Activated B cell treated with CpG ODN at 0.5 μM for 24 hours (primary cell): Measurements from ENCODE around the gene RBM24. TPM values are rescaled to one million over a fixed set of nuclear protein-coding genes. Genes with fewer than 3 reads are reported as not detected.
"Not testable (repeated sequence)": the region's sequence is repeated elsewhere in the genome, so short reads cannot be mapped to it uniquely, and the experiment has no call there.

ENCODE experiments used
- ATAC-seq: fragments of 200-7000 bp; cut with Tn5 transposase; one replicate; pipeline ENCODE4 v1.10.0; 2021; ENCODE audit warnings: low read depth, mild to moderate bottlenecking, moderate library complexity
- CTCF ChIA-PET: fragments of 350-600 bp; sonication (Branson Sonifier 250); formaldehyde crosslinking; loops from one replicate; lab custom pipeline; 2021; ENCODE audit warnings: antibody characterized with exemption; lab: Charles Lee
- POLR2A ChIA-PET: fragments of 350-600 bp; sonication (Branson Sonifier 250); formaldehyde crosslinking; loops from one replicate; lab custom pipeline; 2021; ENCODE audit warnings: antibody characterized with exemption; lab: Charles Lee
- DNase-seq: peaks from one replicate; pipeline ENCODE4 v3.0.0; 2022
- H3K27ac Mint-ChIP-seq: one replicate; pipeline ENCODE4 v1.8.0; 2020; ENCODE audit warnings: mixed read lengths
- H3K27me3 Mint-ChIP-seq: one replicate; pipeline ENCODE4 v1.8.0; 2021; ENCODE audit warnings: mixed read lengths
- H3K36me3 Mint-ChIP-seq: one replicate; pipeline ENCODE4 v1.8.0; 2021; ENCODE audit warnings: low read depth, mixed read lengths
- H3K4me1 Mint-ChIP-seq: one replicate; pipeline ENCODE4 v1.8.0; 2021; ENCODE audit warnings: mixed read lengths
- H3K4me3 Mint-ChIP-seq: one replicate; pipeline ENCODE4 v1.8.0; 2020; ENCODE audit warnings: mild to moderate bottlenecking, mixed read lengths
- H3K9me3 Mint-ChIP-seq: one replicate; pipeline ENCODE4 v1.8.0; 2020; ENCODE audit warnings: mixed read lengths
- CTCF ChIP-seq: fragments of 200-600 bp; IDR thresholded peaks from one replicate; pipeline ENCODE4 v1.8.0; 2022; ENCODE audit warnings: antibody characterized with exemption, mild to moderate bottlenecking
- intact Hi-C: fragments of 100-400 bp; cut with micrococcal nuclease; formaldehyde crosslinking; loops from one replicate; pipeline ENCODE4 v1.15.1; 2024
- total RNA-seq: library from RNA; stranded (reverse); gene quantifications from 2 replicates; pipeline ENCODE4 v1.2.3, GENCODE V29; 2022

The RBM24 gene
- total RNA-seq, 1 donor from 2014 or later: not detected

- no peak overlapping the region for H3K4me3 Mint-ChIP-seq
- CTCF ChIA-PET: no interaction called here
- H3K27me3 Mint-ChIP-seq: no peaks in the 10 kb centered on the region
- no peaks in the 10 kb centered on the region for H3K36me3 Mint-ChIP-seq
- no peaks in the 10 kb centered on the region for H3K9me3 Mint-ChIP-seq
- H3K27ac Mint-ChIP-seq: no peak overlapping the region
- DNase-seq (no peak), ATAC-seq (no peak)
- TF ChIP-seq CTCF: no peak
- intact Hi-C loops: no loop called here
- H3K4me1 Mint-ChIP-seq: no peaks in the 10 kb centered on the region
- POLR2A ChIA-PET: no interaction called here
Measured at GRCh38 chr6:17315262-17315661, 34.1 kb downstream of the RBM24 start.

DNA sequence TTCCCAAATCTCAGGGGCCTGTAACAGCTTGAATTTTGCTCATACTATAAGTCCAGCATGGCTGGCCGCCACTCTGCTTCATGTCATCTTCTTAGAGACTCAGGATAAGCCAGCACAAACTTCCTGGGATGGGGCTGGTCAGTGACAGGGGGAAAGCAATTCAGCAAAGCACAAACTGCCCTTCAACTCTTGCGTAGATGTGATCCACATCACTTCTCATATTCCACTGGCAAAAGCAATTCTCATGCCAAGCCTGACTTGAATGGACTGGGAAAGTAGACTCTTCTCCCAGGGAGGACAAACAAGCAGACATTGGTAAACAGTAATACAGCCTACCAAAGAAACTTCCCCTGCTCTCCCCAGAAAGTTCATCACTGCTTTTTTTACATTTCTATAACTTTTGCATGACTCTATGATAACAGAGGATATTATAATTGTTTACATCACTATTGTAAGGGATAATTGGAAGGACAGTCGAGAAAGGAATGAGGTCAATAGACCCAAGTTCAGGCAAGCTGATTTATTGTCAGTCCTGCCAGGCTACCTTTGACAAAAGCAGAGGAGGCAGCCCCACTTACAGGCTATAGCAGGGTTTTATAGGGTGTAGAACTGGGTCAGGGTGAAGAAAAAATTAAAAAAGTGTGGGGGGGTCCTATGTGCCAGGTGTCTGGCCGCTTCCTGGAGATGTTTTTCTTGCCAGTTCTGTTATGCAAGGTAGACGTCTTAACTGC lies 37.4 kb downstream of the RBM24 start:
- no peaks in the 10 kb centered on the region for H3K4me1 Mint-ChIP-seq
- POLR2A ChIA-PET: no interaction called here
- no peak for ATAC-seq
- TF ChIP-seq CTCF: no peak
- DNase-seq: no peak
- no peak overlapping the region for H3K4me3 Mint-ChIP-seq
- no peaks in the 10 kb centered on the region for H3K36me3 Mint-ChIP-seq
- H3K9me3 Mint-ChIP-seq: no peaks in the 10 kb centered on the region
- intact Hi-C loops: no loop called here
- CTCF ChIA-PET: no interaction called here
- no peaks in the 10 kb centered on the region for H3K27me3 Mint-ChIP-seq
- H3K27ac Mint-ChIP-seq: no peak overlapping the region

DNA sequence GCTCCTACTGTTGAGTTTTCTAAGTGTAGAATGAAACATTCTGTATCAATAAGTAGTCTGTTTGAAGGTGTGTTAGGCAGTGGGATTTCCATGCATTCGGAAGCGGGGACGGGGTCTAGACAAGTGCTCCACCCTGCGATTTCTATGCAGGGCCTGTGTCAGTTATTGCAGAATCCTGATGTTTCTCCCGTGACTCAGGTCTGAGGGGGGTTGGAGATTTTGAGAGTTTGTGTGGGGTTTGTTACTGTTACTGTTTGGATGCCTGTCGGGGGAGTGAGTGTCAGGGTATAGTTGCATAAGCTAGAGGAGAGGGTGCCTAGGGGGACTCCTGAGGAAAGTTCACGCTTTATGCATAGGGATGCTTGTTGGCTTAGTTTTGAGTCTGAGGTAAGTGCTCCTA lies 39.1 kb downstream of the RBM24 start:
- not testable (repeated sequence) for H3K4me3 Mint-ChIP-seq

DNA sequence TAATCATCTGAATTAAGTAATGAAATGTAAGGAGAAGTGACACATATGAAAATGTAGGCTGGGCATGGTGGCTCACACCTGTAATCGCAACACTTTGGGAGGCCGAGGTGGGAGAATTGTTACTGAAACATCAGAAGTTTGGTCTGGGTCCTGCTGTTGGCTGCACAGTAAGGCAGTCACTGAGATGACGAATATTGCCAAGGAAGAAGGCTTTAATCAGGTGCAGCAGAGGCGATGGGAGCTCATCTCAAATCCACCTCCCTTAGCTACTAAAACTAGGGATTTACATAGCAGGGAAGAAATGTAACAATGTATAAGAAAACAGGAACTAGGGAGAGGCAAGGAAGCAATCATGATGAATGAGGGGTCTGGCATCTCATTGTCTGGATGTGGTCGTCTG lies 50.1 kb downstream of the RBM24 start:
- Mint-ChIP-seq H3K27ac (no peak overlapping the region), H3K4me3 (no peak overlapping the region), H3K27me3 (no peaks in the 10 kb centered on the region), H3K36me3 (no peaks in the 10 kb centered on the region), H3K9me3 (peaks cover 10% of the 10 kb centered on the region), H3K4me1 (no peaks in the 10 kb centered on the region)
- ATAC-seq: no peak
- ChIA-PET POLR2A (no interaction called here), CTCF (no interaction called here)
- DNase-seq: no peak
- no peak for TF ChIP-seq CTCF
- intact Hi-C loops: no loop called here

More for the DNA sequence above, 39.1 kb downstream of the RBM24 start:
- ATAC-seq, H3K27me3 Mint-ChIP-seq, intact Hi-C loops, CTCF ChIA-PET, H3K27ac Mint-ChIP-seq, H3K4me1 Mint-ChIP-seq, H3K9me3 Mint-ChIP-seq, H3K36me3 Mint-ChIP-seq, DNase-seq, POLR2A ChIA-PET: not testable (repeated sequence)

DNA sequence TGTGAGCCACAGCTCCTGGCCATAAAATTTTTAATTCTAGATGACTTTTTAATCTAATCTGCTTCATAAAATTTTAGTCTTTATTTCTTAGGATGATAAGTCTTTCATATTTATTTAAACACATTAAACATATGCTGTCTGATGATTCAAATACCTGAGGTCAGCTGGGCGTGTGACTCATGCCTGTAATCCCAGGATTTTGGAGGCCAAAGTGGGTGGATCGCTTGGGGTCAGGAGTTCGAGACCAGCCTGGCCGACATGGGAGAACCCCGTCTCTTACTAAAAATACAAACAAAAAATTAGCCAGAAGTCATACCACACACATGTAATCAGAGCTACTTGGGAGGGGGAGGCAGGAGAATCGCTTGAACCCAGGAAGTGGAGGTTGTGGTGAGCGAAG lies 53.1 kb downstream of the RBM24 start:
- no peaks in the 10 kb centered on the region for H3K36me3 Mint-ChIP-seq
- H3K27ac Mint-ChIP-seq: no peak overlapping the region
- ATAC-seq: no peak
- ChIA-PET POLR2A (no interaction called here), CTCF (no interaction called here)
- H3K27me3 Mint-ChIP-seq: no peaks in the 10 kb centered on the region
- peaks cover 10% of the 10 kb centered on the region for H3K9me3 Mint-ChIP-seq
- no peaks in the 10 kb centered on the region for H3K4me1 Mint-ChIP-seq
- no peak for TF ChIP-seq CTCF
- H3K4me3 Mint-ChIP-seq: no peak overlapping the region
- intact Hi-C loops: no loop called here
- DNase-seq: no peak

DNA sequence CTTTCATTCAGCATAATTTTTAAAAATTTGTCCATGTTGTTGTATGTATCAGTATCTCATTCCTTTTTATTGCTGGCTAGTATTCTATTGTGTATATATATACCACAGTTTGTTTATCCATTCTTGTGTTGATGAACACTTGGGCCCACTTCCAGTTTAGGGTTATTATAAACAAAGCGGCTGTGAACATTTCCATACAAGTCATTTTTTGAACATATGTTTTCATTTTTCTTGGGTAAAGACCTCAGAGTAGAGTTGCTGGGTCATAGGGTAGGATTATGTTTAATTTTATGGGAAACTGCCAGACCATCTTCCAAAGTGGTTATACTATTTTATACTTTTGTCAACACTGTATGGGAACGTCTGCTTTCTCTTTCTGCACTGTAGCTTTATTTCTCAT lies 55.3 kb downstream of the RBM24 start:
- Mint-ChIP-seq H3K27ac (no peak overlapping the region), H3K4me1 (no peaks in the 10 kb centered on the region), H3K4me3 (no peak overlapping the region), H3K36me3 (no peaks in the 10 kb centered on the region), H3K9me3 (peaks cover 8% of the 10 kb centered on the region), H3K27me3 (no peaks in the 10 kb centered on the region)
- TF ChIP-seq CTCF: no peak
- ATAC-seq (no peak), DNase-seq (no peak)
- intact Hi-C loops: no loop called here
- ChIA-PET CTCF (no interaction called here), POLR2A (no interaction called here)
